GM12878 (cell line): ENCODE data around the gene NTRK1. TPM values are rescaled to one million over a fixed set of nuclear protein-coding genes. Genes with fewer than 3 reads are reported as not detected.

ENCODE experiments used
- ATAC-seq: fragments of 200-7000 bp; cut with Tn5 transposase; 3 replicates; pipeline ENCODE4 v1.9.1; 2020; ENCODE audit warnings: mild to moderate bottlenecking, moderate library complexity
- BruUV-seq: library from RNA; stranded (reverse); fragments of 400-500 nt; replicated peaks from 2 replicates; lab custom pipeline; 2021; lab: Mats Ljungman, UMichigan
- CTCF ChIA-PET: fragments of 300-600 bp; sonication (Branson Sonifier 250); formaldehyde crosslinking; extraction: SDS; loops from one replicate; lab custom pipeline; 2021; ENCODE audit warnings: inconsistent platforms; lab: Yijun Ruan, JAX
- POLR2A ChIA-PET: fragments of 350-600 bp; formaldehyde crosslinking; extraction: SDS; loops from one replicate; lab custom pipeline; 2021; ENCODE audit warnings: inconsistent platforms; lab: Charles Lee
- RAD21 ChIA-PET: fragments of 300-600 bp; sonication (Branson Sonifier 250); formaldehyde crosslinking; loops from one replicate; lab custom pipeline; 2023; ENCODE audit warnings: antibody characterized with exemption; ENCODE audit not compliant: unreplicated experiment; lab: Charles Lee
- SMC1A ChIA-PET: fragments of 300-600 bp; sonication (Branson Sonifier 250); formaldehyde crosslinking; loops from one replicate; lab custom pipeline; 2023; ENCODE audit not compliant: unreplicated experiment, uncharacterized antibody; lab: Charles Lee
- DNase-seq: peaks from one replicate; pipeline ENCODE4 v3.0.0-alpha.2; 2011; ENCODE audit warnings: low read depth, low spot score
- FAIRE-seq: peaks from 3 replicates; lab custom pipeline; 2011; peaks lifted over from hg19 to GRCh38; lab: Jason Lieb, UNC
- H2AFZ ChIP-seq: 2 replicates; pipeline ENCODE4 v1.6.0; 2011; ENCODE audit warnings: low read depth, low read length, control low read depth; ENCODE audit not compliant: control insufficient read depth
- H3K27ac ChIP-seq: 2 replicates; pipeline ENCODE4 v1.5.1; 2011; ENCODE audit warnings: control low read depth; ENCODE audit not compliant: control insufficient read depth, insufficient read depth
- H3K27me3 ChIP-seq, 2 experiments: replicated peaks in 1 of 2; 2 replicates each; pipeline versions ENCODE4 v1.6.0 to v1.6.1; 2011; ENCODE audit warnings: low read length in 1 of 2; ENCODE audit not compliant: control insufficient read depth in 2 of 2, insufficient read depth in 2 of 2
- H3K36me3 ChIP-seq, 2 experiments: 2 replicates each; pipeline ENCODE4 v1.5.1; 2011; ENCODE audit warnings: low read length in 1 of 2; ENCODE audit not compliant: control insufficient read depth in 2 of 2, insufficient read depth in 2 of 2
- H3K4me1 ChIP-seq: 2 replicates; pipeline ENCODE4 v1.6.1; 2011; ENCODE audit warnings: mild to moderate bottlenecking, low read length, moderate library complexity, mixed read lengths; ENCODE audit not compliant: control insufficient read depth, insufficient read depth
- H3K4me2 ChIP-seq: 2 replicates; pipeline ENCODE4 v1.6.0; 2011; ENCODE audit warnings: control low read depth; ENCODE audit not compliant: control insufficient read depth, insufficient read depth
- H3K4me3 ChIP-seq: fragments of 200-600 bp; sonication (generic); 2 replicates; pipeline ENCODE4 v1.5.1; 2016
- H3K79me2 ChIP-seq: 2 replicates; pipeline ENCODE4 v1.6.0; 2011; ENCODE audit warnings: low read length; ENCODE audit not compliant: control insufficient read depth, insufficient read depth
- H3K9ac ChIP-seq: 2 replicates; pipeline ENCODE4 v1.8.0; 2011; ENCODE audit warnings: low read length, control low read depth, mixed read lengths; ENCODE audit not compliant: control insufficient read depth, insufficient read depth
- H3K9me3 ChIP-seq: replicated peaks from 3 replicates; pipeline ENCODE4 v1.5.1; 2011; ENCODE audit warnings: mild to moderate bottlenecking, low read length; ENCODE audit not compliant: control insufficient read depth, insufficient read depth
- H4K20me1 ChIP-seq: 2 replicates; pipeline ENCODE4 v1.6.0; 2011; ENCODE audit not compliant: control insufficient read depth, insufficient read depth
- ATF7 ChIP-seq: fragments of 450-650 bp; IDR thresholded peaks from 2 replicates; pipeline ENCODE4 v1.6.1; 2016; ENCODE audit warnings: low read depth, mild to moderate bottlenecking
- BCL11A ChIP-seq: IDR thresholded peaks from 2 replicates; pipeline ENCODE4 v1.6.1; 2011; ENCODE audit warnings: low read depth, low read length
- E2F8 ChIP-seq: fragments of 450-650 bp; IDR thresholded peaks from 2 replicates; pipeline ENCODE4 v1.6.1; 2018; ENCODE audit warnings: mild to moderate bottlenecking, low read depth, moderate library complexity; ENCODE audit not compliant: partially characterized antibody
- E4F1 ChIP-seq: fragments of 450-650 bp; IDR thresholded peaks from 2 replicates; pipeline ENCODE4 v1.6.1; 2018; ENCODE audit warnings: borderline replicate concordance, mild to moderate bottlenecking; ENCODE audit not compliant: partially characterized antibody
- HCFC1 ChIP-seq: fragments of 150-350 bp; IDR thresholded peaks from 2 replicates; pipeline ENCODE4 v1.6.1; 2014; ENCODE audit warnings: low read length
- PAX8 ChIP-seq: fragments of 450-650 bp; IDR thresholded peaks from 2 replicates; pipeline ENCODE4 v1.6.1; 2017; ENCODE audit warnings: mild to moderate bottlenecking, moderate library complexity
- RFX5 ChIP-seq: IDR thresholded peaks from 2 replicates; pipeline ENCODE4 v1.6.1; 2011; ENCODE audit warnings: low read depth, low read length, improper control_type of control experiment
- TARDBP ChIP-seq: IDR thresholded peaks from 2 replicates; pipeline ENCODE4 v1.6.1; 2016; ENCODE audit warnings: borderline replicate concordance
- TCF12 ChIP-seq: IDR thresholded peaks from 2 replicates; pipeline ENCODE4 v1.6.1; 2011; ENCODE audit warnings: low read depth, mild to moderate bottlenecking, low read length
- WGBS: methylation state at CpG from one replicate; pipeline ENCODE4 v1.1.6; 2016; ENCODE audit warnings: low lambda C conversion rate; ENCODE audit not compliant: insufficient replicate concordance, insufficient coverage; ENCODE audit errors: missing lambda C conversion rate; 5-methylcytosine and 5-hydroxymethylcytosine counted together
- in situ Hi-C: fragments of 300-500 bp; cut with MboI; formaldehyde crosslinking; loops from 9 replicates; pipeline ENCODE4 v1.14.3; 2018; ENCODE audit warnings: mixed read lengths
- intact Hi-C: fragments of 100-400 bp; cut with micrococcal nuclease; formaldehyde crosslinking; loops from one replicate; pipeline ENCODE4 v1.14.2; 2022; ENCODE audit not compliant: unreplicated experiment
- polyA plus RNA-seq, 11 experiments: library from polyadenylated mRNA; depleted of rRNA in 4 of 11; unstranded in 6 of 11; stranded (reverse) in 5 of 11; fragments of >200 nt; fragmentation: Nextera tagmentation in 4 of 11; fragmentation: Illumina TruSeq in 1 of 11; extraction: Ambion mirVana in 4 of 11; extraction: Trizol in 1 of 11; gene quantifications; 1 replicate in 1 of 11; 2 replicates in 10 of 11; pipeline versions ENCODE4 v1.2.1 to v1.2.3, GENCODE V29; 2011 to 2016; ENCODE audit warnings: inconsistent platforms in 2 of 11, missing spikeins in 2 of 11, low read depth in 1 of 11
- total RNA-seq, 4 experiments: library from RNA; depleted of rRNA in 3 of 4; stranded (reverse); fragments of >200 nt in 3 of 4; fragmentation: Illumina TruSeq in 1 of 4; extraction: Trizol in 1 of 4; gene quantifications; 2 replicates each; pipeline versions ENCODE4 v1.2.1 to v1.2.3, GENCODE V29; 2013 to 2021
- TF ChIP-seq, protein P1 (sequence below): fragments of 450-650 bp; formaldehyde crosslinking; IDR thresholded peaks from 2 replicates; pipeline ENCODE4 v1.4.0; 2020; ENCODE audit warnings: mild to moderate bottlenecking, moderate library complexity
- TF ChIP-seq, protein P2 (sequence below): fragments of 450-650 bp; IDR thresholded peaks from 2 replicates; pipeline ENCODE4 v1.6.1; 2016; ENCODE audit warnings: mild to moderate bottlenecking

NTRK1 gene
- total and polyA plus RNA-seq, 10 of the 15 experiments (the other 5 are each of a cell fraction or from before 2014, with no cell fraction given), result 0.10 to 0.56 (median 0.40) TPM; not detected in 7

DNA sequence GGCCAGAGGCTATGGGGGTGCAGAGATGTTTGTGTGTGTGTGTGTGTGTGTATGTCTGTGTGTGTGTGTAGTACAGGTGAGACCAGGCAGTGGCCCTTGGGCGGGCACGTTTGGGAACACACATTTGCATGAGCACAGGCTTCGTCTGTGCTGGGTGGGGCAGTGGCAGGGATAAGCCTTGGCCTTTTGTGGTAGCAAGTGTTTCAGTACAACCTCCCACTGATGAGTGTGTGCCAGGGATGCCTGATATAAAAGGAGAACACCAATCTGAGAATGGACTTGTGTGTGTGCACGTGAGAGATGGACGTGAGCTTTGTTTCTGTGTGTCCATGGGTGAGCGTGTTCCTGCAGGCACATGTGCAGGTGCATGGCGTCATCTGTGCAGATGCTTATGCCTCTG, 3.0 kb downstream of the NTRK1 start:
- intact Hi-C loops, result no loop called here
- RAD21 ChIA-PET, result interaction anchor here (6.5 to 7.0 kb wide), 2 partner anchors 26 to 64 kb away, joined by 113 to 115 read pairs; no protein-coding TSS in a partner anchor
- SMC1A ChIA-PET, result interaction anchor here (1.3 kb wide), 1 partner anchor 25 kb away, joined by 3 read pairs; no protein-coding TSS in a partner anchor
- CTCF ChIA-PET, result interaction anchor here (1.2 to 9.4 kb wide), 6 partner anchors 25 to 173 kb away, joined by 3 to 248 read pairs (median 156); partner anchors contain the start of genes ISG20L2 and METTL25B
- Histone ChIP-seq H2AFZ (no peak overlapping the region), H4K20me1 (no peaks in the 10 kb centered on the region), H3K9me3 (no peaks in the 10 kb centered on the region), H3K27me3 (peaks cover 3 to 14% of the 10 kb centered on the region in 2 experiments), H3K4me3 (no peak overlapping the region), H3K79me2 (no peaks in the 10 kb centered on the region), H3K4me2 (no peak overlapping the region; the same call in 1 of the 2 replicates), H3K9ac (no peak overlapping the region), H3K4me1 (peaks cover 26% of the 10 kb centered on the region), H3K27ac (no peak overlapping the region), H3K36me3 (no peaks in the 10 kb centered on the region)
- ATAC-seq, result no peak
- TF ChIP-seq, protein P1, sequence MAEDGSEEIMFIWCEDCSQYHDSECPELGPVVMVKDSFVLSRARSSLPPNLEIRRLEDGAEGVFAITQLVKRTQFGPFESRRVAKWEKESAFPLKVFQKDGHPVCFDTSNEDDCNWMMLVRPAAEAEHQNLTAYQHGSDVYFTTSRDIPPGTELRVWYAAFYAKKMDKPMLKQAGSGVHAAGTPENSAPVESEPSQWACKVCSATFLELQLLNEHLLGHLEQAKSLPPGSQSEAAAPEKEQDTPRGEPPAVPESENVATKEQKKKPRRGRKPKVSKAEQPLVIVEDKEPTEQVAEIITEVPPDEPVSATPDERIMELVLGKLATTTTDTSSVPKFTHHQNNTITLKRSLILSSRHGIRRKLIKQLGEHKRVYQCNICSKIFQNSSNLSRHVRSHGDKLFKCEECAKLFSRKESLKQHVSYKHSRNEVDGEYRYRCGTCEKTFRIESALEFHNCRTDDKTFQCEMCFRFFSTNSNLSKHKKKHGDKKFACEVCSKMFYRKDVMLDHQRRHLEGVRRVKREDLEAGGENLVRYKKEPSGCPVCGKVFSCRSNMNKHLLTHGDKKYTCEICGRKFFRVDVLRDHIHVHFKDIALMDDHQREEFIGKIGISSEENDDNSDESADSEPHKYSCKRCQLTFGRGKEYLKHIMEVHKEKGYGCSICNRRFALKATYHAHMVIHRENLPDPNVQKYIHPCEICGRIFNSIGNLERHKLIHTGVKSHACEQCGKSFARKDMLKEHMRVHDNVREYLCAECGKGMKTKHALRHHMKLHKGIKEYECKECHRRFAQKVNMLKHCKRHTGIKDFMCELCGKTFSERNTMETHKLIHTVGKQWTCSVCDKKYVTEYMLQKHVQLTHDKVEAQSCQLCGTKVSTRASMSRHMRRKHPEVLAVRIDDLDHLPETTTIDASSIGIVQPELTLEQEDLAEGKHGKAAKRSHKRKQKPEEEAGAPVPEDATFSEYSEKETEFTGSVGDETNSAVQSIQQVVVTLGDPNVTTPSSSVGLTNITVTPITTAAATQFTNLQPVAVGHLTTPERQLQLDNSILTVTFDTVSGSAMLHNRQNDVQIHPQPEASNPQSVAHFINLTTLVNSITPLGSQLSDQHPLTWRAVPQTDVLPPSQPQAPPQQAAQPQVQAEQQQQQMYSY, result no peak
- TF ChIP-seq, protein P2, sequence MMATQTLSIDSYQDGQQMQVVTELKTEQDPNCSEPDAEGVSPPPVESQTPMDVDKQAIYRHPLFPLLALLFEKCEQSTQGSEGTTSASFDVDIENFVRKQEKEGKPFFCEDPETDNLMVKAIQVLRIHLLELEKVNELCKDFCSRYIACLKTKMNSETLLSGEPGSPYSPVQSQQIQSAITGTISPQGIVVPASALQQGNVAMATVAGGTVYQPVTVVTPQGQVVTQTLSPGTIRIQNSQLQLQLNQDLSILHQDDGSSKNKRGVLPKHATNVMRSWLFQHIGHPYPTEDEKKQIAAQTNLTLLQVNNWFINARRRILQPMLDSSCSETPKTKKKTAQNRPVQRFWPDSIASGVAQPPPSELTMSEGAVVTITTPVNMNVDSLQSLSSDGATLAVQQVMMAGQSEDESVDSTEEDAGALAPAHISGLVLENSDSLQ, result no peak
- TF ChIP-seq PAX8 (no peak), BCL11A (no peak), E2F8 (no peak), TCF12 (no peak), HCFC1 (no peak), E4F1 (no peak), ATF7 (no peak), RFX5 (no peak), TARDBP (no peak)
- FAIRE-seq, result no peak
- in situ Hi-C loops, result loop anchor here (5.0 kb wide), 2 partner anchors 61 to 176 kb away; no protein-coding TSS in a partner anchor
- 33% methylated on average over 7 of the region's 7 CpGs for WGBS
- BruUV-seq, result no TSS peak
- POLR2A ChIA-PET, result no interaction called here
- DNase-seq, result no peak
